IMR-90 (cell line): ENCODE data around the gene PPARD. TPM values are rescaled to one million over a fixed set of nuclear protein-coding genes. Genes with fewer than 3 reads are reported as not detected.
A peak's percentile ranks its signal among the peaks of the same experiment; 100 is the strongest.

Experiments used
- ATAC-seq: fragments of 200-7000 bp; cut with Tn5 transposase; 2 replicates; pipeline ENCODE4 v1.9.1; 2020; ENCODE audit warnings: low read depth, mild to moderate bottlenecking, moderate library complexity
- BruUV-seq: library from RNA; stranded (reverse); fragments of 400-500 nt; replicated peaks from 2 replicates; lab custom pipeline; 2021; lab: Mats Ljungman, UMichigan
- CTCF ChIA-PET: fragments of 300-600 bp; formaldehyde crosslinking; extraction: SDS; loops from one replicate; lab custom pipeline; 2021; ENCODE audit warnings: antibody characterized with exemption; lab: Yijun Ruan, JAX
- POLR2A ChIA-PET: fragments of 300-600 bp; sonication (Branson Sonifier 250); formaldehyde crosslinking; loops from one replicate; lab custom pipeline; 2022; ENCODE audit warnings: antibody characterized with exemption; ENCODE audit not compliant: unreplicated experiment; lab: Charles Lee
- DNase-seq: peaks from one replicate; pipeline ENCODE4 v3.0.0; 2013
- H2AFZ ChIP-seq: replicated peaks from 2 replicates; pipeline ENCODE3; 2013; ENCODE audit warnings: low read length, mild to moderate bottlenecking; ENCODE audit not compliant: poor library complexity
- H2AK5ac ChIP-seq: 2 replicates; pipeline ENCODE4 v1.6.1; 2013; ENCODE audit warnings: low read depth, low read length, inconsistent platforms
- H2AK9ac ChIP-seq: replicated peaks from 2 replicates; pipeline ENCODE3; 2013; ENCODE audit warnings: mild to moderate bottlenecking, low read depth, low read length, moderate library complexity; ENCODE audit not compliant: poor library complexity
- H2BK120ac ChIP-seq: 2 replicates; pipeline ENCODE4 v1.6.1; 2013; ENCODE audit warnings: low read depth, low read length, inconsistent platforms
- H2BK15ac ChIP-seq: 3 replicates; pipeline ENCODE4 v1.6.1; 2013; ENCODE audit warnings: low read depth, low read length, inconsistent platforms
- H2BK20ac ChIP-seq: 2 replicates; pipeline ENCODE4 v1.6.1; 2013; ENCODE audit warnings: low read depth, mild to moderate bottlenecking, inconsistent platforms, low read length, moderate library complexity
- H2BK5ac ChIP-seq: 2 replicates; pipeline ENCODE4 v1.6.1; 2013; ENCODE audit warnings: mild to moderate bottlenecking, low read depth, low read length, inconsistent platforms; ENCODE audit not compliant: poor library complexity, severe bottlenecking
- H3K14ac ChIP-seq: replicated peaks from 2 replicates; pipeline ENCODE4 v1.6.1; 2013; ENCODE audit warnings: low read depth, low read length, inconsistent platforms
- H3K18ac ChIP-seq: 2 replicates; pipeline ENCODE4 v1.6.1; 2013; ENCODE audit warnings: low read depth, low read length, control low read depth
- H3K23ac ChIP-seq: 2 replicates; pipeline ENCODE4 v1.6.1; 2013; ENCODE audit warnings: low read depth, low read length, inconsistent platforms
- H3K27ac ChIP-seq: 2 replicates; pipeline ENCODE4 v1.5.1; 2013; ENCODE audit warnings: mild to moderate bottlenecking, control low read depth, low read length; ENCODE audit not compliant: insufficient read depth
- H3K27me3 ChIP-seq: 2 replicates; pipeline ENCODE4 v1.6.1; 2013; ENCODE audit warnings: low read length; ENCODE audit not compliant: control insufficient read depth, insufficient read depth
- H3K36me3 ChIP-seq: 2 replicates; pipeline ENCODE4 v1.6.1; 2013; ENCODE audit warnings: low read length, mixed read lengths; ENCODE audit not compliant: control insufficient read depth, insufficient read depth
- H3K4ac ChIP-seq: 2 replicates; pipeline ENCODE4 v1.6.1; 2013; ENCODE audit warnings: low read depth, low read length, inconsistent platforms
- H3K4me1 ChIP-seq: 2 replicates; pipeline ENCODE4 v1.6.1; 2013; ENCODE audit warnings: low read length, mixed read lengths; ENCODE audit not compliant: control insufficient read depth, insufficient read depth
- H3K4me2 ChIP-seq: 2 replicates; pipeline ENCODE4 v1.6.1; 2013; ENCODE audit warnings: low read depth, mild to moderate bottlenecking, control low read depth, low read length, moderate library complexity
- H3K4me3 ChIP-seq: 2 replicates; pipeline ENCODE4 v1.5.1; 2013; ENCODE audit warnings: low read depth, mild to moderate bottlenecking, control low read depth, low read length, moderate library complexity; ENCODE audit not compliant: insufficient read depth
- H3K56ac ChIP-seq: 2 replicates; pipeline ENCODE4 v1.6.1; 2013; ENCODE audit warnings: low read length, inconsistent platforms; ENCODE audit not compliant: insufficient read depth; ENCODE audit errors: extremely low read depth
- H3K79me1 ChIP-seq, 2 experiments: 2 replicates each; pipeline ENCODE4 v1.6.1; 2013; ENCODE audit warnings: low read length in 2 of 2, inconsistent platforms in 1 of 2, low read depth in 1 of 2
- H3K9ac ChIP-seq: 2 replicates; pipeline ENCODE4 v1.6.1; 2013; ENCODE audit warnings: low read depth, low read length, control low read depth
- H3K9me1 ChIP-seq: 2 replicates; pipeline ENCODE4 v1.6.1; 2013; ENCODE audit warnings: low read length, inconsistent platforms; ENCODE audit not compliant: insufficient read depth
- H3K9me3 ChIP-seq: 2 replicates; pipeline ENCODE4 v1.6.1; 2013; ENCODE audit warnings: low read length; ENCODE audit not compliant: control insufficient read depth, insufficient read depth
- H4K20me1 ChIP-seq: 2 replicates; pipeline ENCODE4 v1.6.1; 2013; ENCODE audit warnings: low read length, inconsistent platforms; ENCODE audit not compliant: insufficient read depth
- H4K5ac ChIP-seq: 2 replicates; pipeline ENCODE4 v1.6.1; 2013; ENCODE audit warnings: mild to moderate bottlenecking, low read depth, low read length, control low read depth
- H4K8ac ChIP-seq, 2 experiments: 2 replicates each; pipeline ENCODE4 v1.6.1; 2013; ENCODE audit warnings: low read depth in 2 of 2, low read length in 2 of 2, control low read depth in 1 of 2, inconsistent platforms in 1 of 2
- H4K91ac ChIP-seq: 2 replicates; pipeline ENCODE4 v1.6.1; 2013; ENCODE audit warnings: low read depth, low read length, inconsistent platforms; ENCODE audit not compliant: insufficient read depth
- BHLHE40 ChIP-seq: fragments of 150-350 bp; IDR thresholded peaks from 2 replicates; pipeline ENCODE4 v1.6.1; 2016; ENCODE audit warnings: mild to moderate bottlenecking, low read depth, low read length
- MAZ ChIP-seq: IDR thresholded peaks from 2 replicates; pipeline ENCODE4 v1.6.1; 2012; ENCODE audit warnings: low read depth, mild to moderate bottlenecking, low read length, improper control_type of control experiment, moderate library complexity, borderline replicate concordance
- POLR2A ChIP-seq: IDR thresholded peaks from 2 replicates; pipeline ENCODE4 v1.6.1; 2012; ENCODE audit warnings: mild to moderate bottlenecking, low read depth, low read length
- RFX5 ChIP-seq: IDR thresholded peaks from 2 replicates; pipeline ENCODE4 v1.8.0; 2012; ENCODE audit warnings: low read depth, mild to moderate bottlenecking, low read length, moderate library complexity
- WGBS, 2 experiments: methylation state at CpG; one replicate each; pipeline versions ENCODE4 v1.1.5 to v1.1.7; 2013; ENCODE audit warnings: missing lambda C conversion rate in 2 of 2; ENCODE audit not compliant: insufficient read length in 1 of 2; ENCODE audit errors: extremely low coverage in 2 of 2; 5-methylcytosine and 5-hydroxymethylcytosine counted together
- dilution Hi-C: fragments of 300-500 bp; cut with HindIII; formaldehyde crosslinking; loops from one replicate; pipeline ENCODE4 v1.14.3; 2018; ENCODE audit warnings: low sequenced_read_pairs; ENCODE audit not compliant: unreplicated experiment
- in situ Hi-C: fragments of 300-500 bp; cut with MboI; formaldehyde crosslinking; loops from 3 replicates; pipeline ENCODE4 v1.14.3; 2019; ENCODE audit warnings: low sequenced_read_pairs, inconsistent platforms, mixed read lengths
- intact Hi-C: fragments of 100-400 bp; cut with micrococcal nuclease; formaldehyde crosslinking; loops from 2 replicates; pipeline ENCODE4 v1.10.0; 2022
- polyA plus RNA-seq, 3 experiments: library from polyadenylated mRNA; depleted of rRNA; stranded (reverse); fragments of >200 nt; gene quantifications; 2 replicates each; pipeline ENCODE4 v1.2.3, GENCODE V29; 2012; ENCODE audit warnings: low replicate concordance in 1 of 3
- total RNA-seq: library from RNA; depleted of rRNA; stranded (reverse); fragments of >200 nt; gene quantifications from 2 replicates; pipeline ENCODE4 v1.2.3, GENCODE V29; 2012

The PPARD gene
- total and polyA plus RNA-seq, 2 of the 4 experiments (the other 2 are of a cell fraction) = 10.4 to 69.0 TPM

DNA sequence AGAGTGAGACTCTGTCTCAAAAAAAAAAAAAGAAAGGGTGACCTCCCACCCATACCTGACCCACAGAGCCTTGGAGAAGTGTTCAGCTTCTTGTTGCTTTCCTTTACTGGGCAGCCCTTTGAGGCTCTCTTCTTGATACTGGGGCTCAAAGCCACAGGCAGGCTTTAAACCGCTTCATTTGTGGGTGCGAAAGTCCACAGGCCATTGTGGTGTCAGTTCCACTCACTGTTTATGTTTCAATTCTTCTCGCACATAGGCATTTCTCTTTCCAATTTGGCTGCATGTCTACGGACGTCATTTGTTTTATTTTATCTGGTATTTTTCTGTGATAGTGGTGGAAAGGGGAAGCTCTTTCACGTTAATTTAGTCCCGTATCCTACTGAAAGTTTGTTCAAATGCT is 34.6 kb downstream of the PPARD start:
- Histone ChIP-seq H3K56ac (peak overlapping the region; percentile 52; the same call in 1 of the 2 replicates), H3K14ac (peak overlapping the region; percentile 7; the same call in 1 of the 2 replicates), H2BK120ac (peak overlapping the region; percentile 85), H3K9me1 (peaks cover 26% of the 10 kb centered on the region), H3K27ac (peak overlapping the region; percentile 86), H3K18ac (peak overlapping the region; percentile 76; the same call in 1 of the 2 replicates), H2BK15ac (no peak overlapping the region), H3K36me3 (peaks cover 4% of the 10 kb centered on the region), H2BK20ac (peak overlapping the region; percentile 79), H3K9ac (peak overlapping the region; percentile 71; the same call in 1 of the 2 replicates), H2BK5ac (peak overlapping the region; percentile 85), H4K5ac (peak overlapping the region; percentile 36; the same call in 1 of the 2 replicates), H3K4me1 (peaks cover 28% of the 10 kb centered on the region), H2AK5ac (no peak overlapping the region), H3K9me3 (no peaks in the 10 kb centered on the region), H4K8ac (peak overlapping the region in 1 of 2 experiments; percentile 79; a peak in 3 of 4 replicates), H2AFZ (peak overlapping the region; percentile 2), H4K20me1 (peaks cover 15% of the 10 kb centered on the region), H3K27me3 (no peaks in the 10 kb centered on the region), H3K4me2 (peak overlapping the region; percentile 69), H2AK9ac (no peak overlapping the region), H3K4ac (peak overlapping the region; percentile 83), H3K79me1 (peaks cover 47 to 86% of the 10 kb centered on the region in 2 experiments), H3K23ac (peak overlapping the region; percentile 51; the same call in 1 of the 2 replicates), H4K91ac (peak overlapping the region; percentile 73; the same call in 1 of the 2 replicates), H3K4me3 (peak overlapping the region; percentile 9; the same call in 1 of the 2 replicates)
- WGBS, 2 experiments = no CpG with 5 or more reads among the region's 7 CpGs
- no TSS peak for BruUV-seq
- peak; percentile 80 for DNase-seq
- ATAC-seq = peak; percentile 70
- POLR2A ChIA-PET = interaction anchor here (0.6 kb wide), 1 partner anchor 56 kb away, joined by 5 read pairs; no protein-coding TSS in a partner anchor
- TF ChIP-seq RFX5 (no peak), BHLHE40 (peak; percentile 30), MAZ (no peak), POLR2A (no peak)
- dilution Hi-C loops = no loop called here
- intact Hi-C loops = no loop called here
- CTCF ChIA-PET = interaction anchor here (0.8 to 1.1 kb wide), 2 partner anchors 35 to 39 kb away, joined by 3 to 5 read pairs; no protein-coding TSS in a partner anchor
- in situ Hi-C loops = no loop called here
